CD8-positive, alpha-beta memory T cell (primary cell): ENCODE measurements around the gene ATXN7. TPM values are rescaled to one million over a fixed set of nuclear protein-coding genes. Genes with fewer than 3 reads are reported as not detected.

Source experiments
- CTCF ChIA-PET: fragments of 350-600 bp; sonication (Branson Sonifier 250); formaldehyde crosslinking; loops from one replicate; lab custom pipeline; 2021; ENCODE audit warnings: antibody characterized with exemption; lab: Charles Lee
- POLR2A ChIA-PET: fragments of 350-600 bp; sonication (Branson Sonifier 250); formaldehyde crosslinking; loops from one replicate; lab custom pipeline; 2021; ENCODE audit warnings: antibody characterized with exemption; lab: Charles Lee
- DNase-seq, 5 donors: peaks; one replicate each; pipeline versions ENCODE4 v3.0.0 to v3.0.0-alpha.2; 2020 to 2022; ENCODE audit warnings: mixed read lengths in 1 of 5
- H3K27ac ChIP-seq: one replicate; pipeline ENCODE4 v1.7.0; 2013; ENCODE audit warnings: low read depth, mild to moderate bottlenecking, low read length, moderate library complexity
- H3K27me3 ChIP-seq: 2 replicates; pipeline ENCODE4 v1.7.0; 2013; ENCODE audit warnings: low read length, mild to moderate bottlenecking; ENCODE audit not compliant: insufficient read depth, poor library complexity, severe bottlenecking
- H3K36me3 ChIP-seq: 2 replicates; pipeline ENCODE4 v1.7.0; 2013; ENCODE audit warnings: mild to moderate bottlenecking, low read length, moderate library complexity; ENCODE audit not compliant: insufficient read depth
- H3K4me1 ChIP-seq: 2 replicates; pipeline ENCODE4 v1.7.0; 2013; ENCODE audit warnings: mild to moderate bottlenecking, low read length, moderate library complexity; ENCODE audit not compliant: insufficient read depth
- H3K4me3 ChIP-seq: 2 replicates; pipeline ENCODE4 v1.7.0; 2013; ENCODE audit warnings: mild to moderate bottlenecking, low read length
- H3K9me3 ChIP-seq: 2 replicates; pipeline ENCODE4 v1.7.0; 2013; ENCODE audit warnings: mild to moderate bottlenecking, low read length
- H3K27ac Mint-ChIP-seq, 8 donors: one replicate each; pipeline ENCODE4 v1.8.0; 2020 to 2021; ENCODE audit warnings: mixed read lengths in 8 of 8, mild to moderate bottlenecking in 6 of 8, inconsistent platforms in 3 of 8, moderate library complexity in 3 of 8
- H3K27me3 Mint-ChIP-seq, 2 donors: one replicate each; pipeline ENCODE4 v1.8.0; 2020 to 2021; ENCODE audit warnings: mixed read lengths in 2 of 2, mild to moderate bottlenecking in 1 of 2, moderate library complexity in 1 of 2
- H3K36me3 Mint-ChIP-seq, 3 donors: one replicate each; pipeline ENCODE4 v1.8.0; 2020 to 2021; ENCODE audit warnings: mixed read lengths in 3 of 3, inconsistent platforms in 1 of 3, mild to moderate bottlenecking in 1 of 3
- H3K4me1 Mint-ChIP-seq, 3 donors: one replicate each; pipeline ENCODE4 v1.8.0; 2020 to 2021; ENCODE audit warnings: mixed read lengths in 3 of 3, inconsistent platforms in 1 of 3, mild to moderate bottlenecking in 1 of 3
- H3K4me3 Mint-ChIP-seq, 7 donors: one replicate each; pipeline ENCODE4 v1.8.0; 2020 to 2021; ENCODE audit warnings: mixed read lengths in 7 of 7, mild to moderate bottlenecking in 6 of 7, moderate library complexity in 4 of 7, inconsistent platforms in 2 of 7
- H3K9me3 Mint-ChIP-seq, 5 donors: one replicate each; pipeline ENCODE4 v1.8.0; 2020 to 2022; ENCODE audit warnings: mixed read lengths in 5 of 5, mild to moderate bottlenecking in 3 of 5, moderate library complexity in 2 of 5, inconsistent platforms in 1 of 5
- polyA plus RNA-seq: library from polyadenylated mRNA; unstranded; fragments of 300-500 nt; fragmentation: Illumina TruSeq; gene quantifications from one replicate; pipeline ENCODE4 v1.2.3, GENCODE V29; 2021
- total RNA-seq, 2 experiments: library from RNA; stranded (reverse); gene quantifications; one replicate each; pipeline ENCODE4 v1.2.3, GENCODE V29; 2021

The ATXN7 gene
- total and polyA plus RNA-seq, 3 experiments from 2014 or later: 14.1 to 34.6 (median 33.9) TPM

- Histone ChIP-seq H3K36me3 (peaks cover 5% of the 10 kb centered on the region), H3K27ac (no peak overlapping the region), H3K4me3 (no peak overlapping the region), H3K27me3 (no peaks in the 10 kb centered on the region), H3K9me3 (no peaks in the 10 kb centered on the region), H3K4me1 (peaks cover 12% of the 10 kb centered on the region)
- H3K27ac Mint-ChIP-seq: peak overlapping the region in 4 of 8 donors; percentile 33 to 81 (median 44)
- DNase-seq: no peak
- no peaks in the 10 kb centered on the region for H3K9me3 Mint-ChIP-seq
- no peaks in the 10 kb centered on the region for H3K27me3 Mint-ChIP-seq
- CTCF ChIA-PET: no interaction called here
- POLR2A ChIA-PET: no interaction called here
- H3K4me3 Mint-ChIP-seq: peak overlapping the region in 1 of 7 donors; percentile 25
- H3K36me3 Mint-ChIP-seq: peaks cover 0 to 79% (median 6%) of the 10 kb centered on the region in 3 donors
- peaks cover 27 to 79% (median 63%) of the 10 kb centered on the region in 3 donors for H3K4me1 Mint-ChIP-seq
Observed at GRCh38 chr3:63918321-63918720, 54.7 kb downstream of the ATXN7 start.

- H3K36me3 ChIP-seq: peaks cover 9% of the 10 kb centered on the region
- no peaks in the 10 kb centered on the region for H3K9me3 ChIP-seq
- ChIA-PET CTCF (no interaction called here), POLR2A (no interaction called here)
- Mint-ChIP-seq H3K9me3 (no peaks in the 10 kb centered on the region), H3K4me1 (peaks cover 27 to 78% (median 63%) of the 10 kb centered on the region in 3 donors), H3K27me3 (no peaks in the 10 kb centered on the region), H3K4me3 (peak overlapping the region in 1 of 7 donors; percentile 36), H3K36me3 (peaks cover 10 to 84% (median 13%) of the 10 kb centered on the region in 3 donors), H3K27ac (no peak overlapping the region)
- H3K27me3 ChIP-seq: no peaks in the 10 kb centered on the region
- no peak for DNase-seq
- H3K27ac ChIP-seq: no peak overlapping the region
- H3K4me1 ChIP-seq: no peaks in the 10 kb centered on the region
- no peak overlapping the region for H3K4me3 ChIP-seq
Observed at GRCh38 chr3:63920001-63920400, 56.3 kb downstream of the ATXN7 start.

- no peaks in the 10 kb centered on the region for H3K9me3 Mint-ChIP-seq
- Histone ChIP-seq H3K27ac (no peak overlapping the region), H3K36me3 (peaks cover 11% of the 10 kb centered on the region), H3K9me3 (no peaks in the 10 kb centered on the region), H3K4me3 (no peak overlapping the region), H3K27me3 (no peaks in the 10 kb centered on the region), H3K4me1 (no peaks in the 10 kb centered on the region)
- ChIA-PET CTCF (no interaction called here), POLR2A (no interaction called here)
- no peak overlapping the region for H3K4me3 Mint-ChIP-seq
- peaks cover 10 to 88% (median 22%) of the 10 kb centered on the region in 3 donors for H3K36me3 Mint-ChIP-seq
- H3K27ac Mint-ChIP-seq: peak overlapping the region in 4 of 8 donors; percentile 7 to 39 (median 26)
- peaks cover 28 to 82% (median 67%) of the 10 kb centered on the region in 3 donors for H3K4me1 Mint-ChIP-seq
- no peak for DNase-seq
- no peaks in the 10 kb centered on the region for H3K27me3 Mint-ChIP-seq
Observed at GRCh38 chr3:63921741-63922482, 58.2 kb downstream of the ATXN7 start.

DNA sequence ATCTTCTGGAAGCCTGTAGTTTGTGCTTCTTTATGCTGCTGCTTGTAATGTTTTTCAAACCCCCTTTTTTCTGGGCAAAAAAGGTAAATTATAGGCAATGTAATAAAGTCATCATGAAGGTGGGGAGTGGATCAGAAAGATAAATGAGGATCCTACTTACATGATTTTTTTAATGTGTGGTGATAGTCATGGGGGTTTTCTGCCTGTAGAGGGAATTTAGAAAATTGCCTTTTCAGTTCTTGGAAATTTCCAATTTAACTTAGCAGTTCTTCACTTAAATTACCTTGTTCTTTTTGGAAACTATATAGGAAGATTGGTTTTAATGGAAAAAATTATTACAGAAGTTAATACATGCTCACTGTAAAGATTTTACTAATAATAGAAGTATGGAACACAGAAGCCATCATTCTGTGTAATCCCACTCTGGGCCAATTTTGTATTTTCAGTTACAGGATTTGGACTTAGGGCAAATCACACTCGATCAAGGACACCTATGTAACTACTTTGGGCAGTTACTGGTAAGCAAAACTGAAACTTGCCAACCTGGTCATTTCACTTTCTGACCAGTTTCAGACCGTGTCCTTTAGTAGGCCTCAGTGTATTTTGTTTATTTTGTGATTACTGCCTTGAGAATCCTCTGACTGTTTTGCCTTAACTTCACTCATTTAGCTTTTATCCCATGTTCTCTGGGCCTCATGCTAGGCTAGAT, 59.0 kb downstream of the ATXN7 start:
- CTCF ChIA-PET: no interaction called here
- no peak overlapping the region for H3K4me3 ChIP-seq
- H3K4me1 Mint-ChIP-seq: peaks cover 31 to 82% (median 68%) of the 10 kb centered on the region in 3 donors
- POLR2A ChIA-PET: no interaction called here
- no peaks in the 10 kb centered on the region for H3K27me3 ChIP-seq
- H3K36me3 Mint-ChIP-seq: peaks cover 10 to 88% (median 23%) of the 10 kb centered on the region in 3 donors
- H3K27me3 Mint-ChIP-seq: no peaks in the 10 kb centered on the region
- H3K4me3 Mint-ChIP-seq: no peak overlapping the region
- no peaks in the 10 kb centered on the region for H3K9me3 ChIP-seq
- no peak for DNase-seq
- H3K27ac ChIP-seq: no peak overlapping the region
- peak overlapping the region in 2 of 8 donors; percentile 7 to 17 for H3K27ac Mint-ChIP-seq
- H3K36me3 ChIP-seq: peaks cover 9% of the 10 kb centered on the region
- H3K9me3 Mint-ChIP-seq: no peaks in the 10 kb centered on the region
- no peaks in the 10 kb centered on the region for H3K4me1 ChIP-seq

DNA sequence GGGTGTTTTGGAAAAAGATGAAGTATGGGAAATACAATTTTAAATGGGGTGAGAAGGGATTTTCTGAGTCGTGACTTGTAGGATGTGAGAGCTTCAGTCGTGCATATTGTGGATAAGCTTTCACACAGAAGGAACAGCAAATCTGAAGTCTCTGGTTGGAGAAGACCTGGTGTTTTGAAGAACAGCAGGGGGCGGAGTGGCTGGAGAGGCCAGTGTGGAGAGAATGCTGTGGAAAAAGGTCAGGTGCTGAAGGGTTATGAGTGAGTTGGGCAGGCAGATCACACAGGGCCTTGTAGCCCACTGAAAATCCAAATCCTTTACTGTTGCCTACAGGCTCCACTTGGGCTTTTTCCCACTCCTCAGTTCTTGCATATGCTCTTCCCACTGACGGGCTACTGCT, 62.6 kb downstream of the ATXN7 start:
- peaks cover 10 to 76% (median 31%) of the 10 kb centered on the region in 3 donors for H3K36me3 Mint-ChIP-seq
- no peaks in the 10 kb centered on the region for H3K9me3 Mint-ChIP-seq
- Histone ChIP-seq H3K27me3 (no peaks in the 10 kb centered on the region), H3K4me3 (no peak overlapping the region), H3K27ac (no peak overlapping the region), H3K9me3 (no peaks in the 10 kb centered on the region), H3K4me1 (no peaks in the 10 kb centered on the region), H3K36me3 (peaks cover 6% of the 10 kb centered on the region)
- no peaks in the 10 kb centered on the region for H3K27me3 Mint-ChIP-seq
- H3K4me3 Mint-ChIP-seq: no peak overlapping the region
- CTCF ChIA-PET: no interaction called here
- no peak for DNase-seq
- peaks cover 43 to 76% (median 67%) of the 10 kb centered on the region in 3 donors for H3K4me1 Mint-ChIP-seq
- peak overlapping the region in 4 of 8 donors; percentile 14 to 64 (median 46) for H3K27ac Mint-ChIP-seq
- POLR2A ChIA-PET: no interaction called here

DNA sequence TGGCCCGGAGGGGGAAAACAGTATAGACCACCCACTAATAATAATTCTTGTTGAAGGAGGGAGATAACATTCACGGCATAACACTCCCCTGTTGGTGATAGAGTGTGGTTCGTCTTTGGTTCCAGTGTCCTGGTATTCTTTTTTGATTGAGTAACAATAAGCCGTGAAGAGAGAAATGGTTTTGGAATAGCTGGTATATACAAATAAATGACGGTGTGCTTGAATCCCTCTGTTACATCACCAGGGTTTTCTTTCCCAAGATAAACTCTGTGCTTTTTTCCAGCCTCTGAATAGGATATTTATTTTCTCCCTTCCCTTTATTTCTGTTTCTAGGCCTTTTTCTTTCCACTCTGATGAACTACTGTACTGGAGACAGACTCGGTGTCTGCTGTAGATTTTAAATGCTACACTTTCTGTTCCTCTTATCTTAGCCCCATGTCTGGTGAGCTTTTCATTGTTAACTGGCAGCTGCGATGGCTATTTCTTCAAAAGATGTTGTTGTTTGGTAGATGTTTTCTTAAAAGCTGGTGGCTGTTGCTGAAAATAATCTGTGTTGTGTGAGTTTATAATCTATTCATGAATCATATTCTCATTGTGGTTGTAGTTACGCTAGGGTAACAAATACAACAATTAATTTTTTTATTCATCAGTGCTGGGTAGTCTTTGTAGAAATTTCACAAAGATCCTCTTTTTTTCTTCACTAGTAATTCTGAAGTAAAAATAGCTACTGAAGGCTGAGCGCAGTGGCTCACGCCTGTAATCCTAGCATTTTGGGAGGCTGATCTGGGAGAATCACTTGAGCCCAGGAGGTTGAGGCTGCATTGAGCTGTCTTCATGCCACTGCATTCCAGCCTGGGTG, 64.0 kb downstream of the ATXN7 start:
- H3K9me3 Mint-ChIP-seq: no peaks in the 10 kb centered on the region
- H3K4me1 Mint-ChIP-seq: peaks cover 52 to 79% (median 75%) of the 10 kb centered on the region in 3 donors
- Histone ChIP-seq H3K9me3 (no peaks in the 10 kb centered on the region), H3K36me3 (peaks cover 6% of the 10 kb centered on the region), H3K4me1 (peaks cover 10% of the 10 kb centered on the region), H3K27ac (no peak overlapping the region), H3K4me3 (no peak overlapping the region), H3K27me3 (no peaks in the 10 kb centered on the region)
- ChIA-PET POLR2A (no interaction called here), CTCF (interaction anchor here (1.1 kb wide), 1 partner anchor 67 kb away, joined by 3 read pairs; no protein-coding TSS in a partner anchor)
- no peak overlapping the region for H3K4me3 Mint-ChIP-seq
- peaks cover 10 to 65% (median 31%) of the 10 kb centered on the region in 3 donors for H3K36me3 Mint-ChIP-seq
- H3K27me3 Mint-ChIP-seq: no peaks in the 10 kb centered on the region
- peak overlapping the region in 5 of 8 donors; percentile 19 to 86 (median 40) for H3K27ac Mint-ChIP-seq
- no peak for DNase-seq

DNA sequence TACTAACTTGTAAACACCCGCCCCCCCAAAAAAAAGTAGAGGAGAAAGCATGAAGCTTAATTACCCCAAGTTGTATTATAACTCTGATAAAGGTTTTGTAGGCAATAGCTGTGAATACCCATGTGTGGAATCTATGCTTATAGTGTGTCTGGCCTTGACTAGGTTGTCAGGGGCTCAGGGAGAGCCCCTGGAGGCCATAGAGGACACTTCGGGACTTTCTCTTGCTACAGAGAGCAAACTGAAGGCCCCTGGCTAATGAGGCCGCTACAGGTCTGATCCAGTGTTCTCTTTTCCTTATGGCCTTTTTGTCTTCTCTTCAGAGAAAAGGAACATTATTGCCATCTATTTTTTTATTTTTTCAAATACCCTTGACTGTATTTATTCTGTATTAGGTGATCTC, 67.6 kb downstream of the ATXN7 start:
- Histone ChIP-seq H3K4me3 (no peak overlapping the region), H3K36me3 (no peaks in the 10 kb centered on the region), H3K27ac (no peak overlapping the region), H3K27me3 (no peaks in the 10 kb centered on the region), H3K4me1 (peaks cover 36% of the 10 kb centered on the region), H3K9me3 (no peaks in the 10 kb centered on the region)
- H3K36me3 Mint-ChIP-seq: peaks cover 0 to 32% (median 16%) of the 10 kb centered on the region in 3 donors
- no peaks in the 10 kb centered on the region for H3K9me3 Mint-ChIP-seq
- peak overlapping the region in 6 of 8 donors; percentile 8 to 43 (median 30) for H3K27ac Mint-ChIP-seq
- no peak overlapping the region for H3K4me3 Mint-ChIP-seq
- H3K27me3 Mint-ChIP-seq: no peaks in the 10 kb centered on the region
- ChIA-PET POLR2A (no interaction called here), CTCF (no interaction called here)
- peaks cover 63 to 88% (median 87%) of the 10 kb centered on the region in 3 donors for H3K4me1 Mint-ChIP-seq
- DNase-seq: no peak
